ENCODE results near the gene WDR49. TPM values are rescaled to one million over a fixed set of nuclear protein-coding genes. Genes with fewer than 3 reads are reported as not detected.

The WDR49 gene
- total RNA-seq, 1 experiment from 2014 or later = 1.3 TPM

DNA sequence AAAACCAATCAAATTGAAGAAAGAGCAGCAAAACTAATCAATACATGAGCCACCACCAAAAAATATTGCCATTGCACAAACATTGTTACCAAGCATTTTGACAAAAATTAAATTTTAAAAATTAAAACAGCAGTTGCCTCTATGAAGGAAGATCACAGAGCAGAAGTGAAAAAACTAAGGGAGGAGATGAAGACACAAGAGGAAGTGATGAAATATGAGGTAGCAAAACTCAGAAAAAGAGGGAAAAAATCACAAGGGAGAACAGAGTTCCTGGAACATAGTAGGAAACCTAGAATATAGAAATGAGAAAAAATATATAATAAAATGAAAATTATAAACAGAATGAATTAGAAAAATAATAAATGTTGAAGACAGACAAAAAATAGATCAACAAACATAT, 172.6 kb downstream of the WDR49 start:
- Histone ChIP-seq H3K27me3 (ENCODE audit: insufficient read depth, low read length) (no peaks in the 10 kb centered on the region), H3K14ac (ENCODE audit: insufficient read depth, low read length) (no peak overlapping the region), H4K91ac (ENCODE audit: insufficient read length, low read depth, low read length) (no peak overlapping the region), H3K18ac (ENCODE audit: insufficient read length, low read depth, low read length) (no peak overlapping the region), H3K79me2 (ENCODE audit: insufficient read depth, low read length) (no peaks in the 10 kb centered on the region), H3K9ac (ENCODE audit: extremely low read depth, insufficient read length, low read length) (no peak overlapping the region), H4K20me1 (ENCODE audit: control insufficient read depth, insufficient read depth, insufficient read length) (no peaks in the 10 kb centered on the region), H3K23ac (ENCODE audit: insufficient read length, low read depth, low read length) (no peak overlapping the region), H2BK15ac (ENCODE audit: low read depth, low read length) (no peak overlapping the region), H3K56ac (ENCODE audit: insufficient read length, low read depth, low read length) (no peak overlapping the region), H3K4me2 (ENCODE audit: insufficient read depth, insufficient read length, low read length) (no peak overlapping the region), H3K4me1 (ENCODE audit: insufficient read depth, low read length) (no peaks in the 10 kb centered on the region), H2BK120ac (ENCODE audit: low read depth, low read length, poor library complexity, severe bottlenecking) (no peak overlapping the region), H2AFZ (ENCODE audit: low read length) (no peak overlapping the region), H2BK5ac (ENCODE audit: insufficient read length, low read length) (no peak overlapping the region), H3K23me2 (ENCODE audit: insufficient read length, low read depth, low read length, poor library complexity, severe bottlenecking) (no peaks in the 10 kb centered on the region), H3K79me1 (ENCODE audit: insufficient read depth, low read depth, low read length, poor library complexity, severe bottlenecking) (no peaks in the 10 kb centered on the region), H3K27ac (ENCODE audit: insufficient read length, low read depth, low read length) (no peak overlapping the region), H4K5ac (ENCODE audit: insufficient read length, low read depth, low read length) (no peak overlapping the region), H3K9me3 (ENCODE audit: control insufficient read depth, low read depth, low read length) (no peaks in the 10 kb centered on the region), H2AK5ac (ENCODE audit: insufficient read length, low read length) (no peak overlapping the region), H3T11ph (ENCODE audit: low read length) (no peak overlapping the region), H3K4ac (ENCODE audit: low read depth, low read length) (no peak overlapping the region), H2BK12ac (ENCODE audit: insufficient read length, low read depth, low read length) (no peak overlapping the region), H2BK20ac (ENCODE audit: low read depth, low read length, poor library complexity, severe bottlenecking) (no peak overlapping the region), H4K8ac (replicated peaks; ENCODE audit: insufficient read length, low read depth, low read length) (no peak overlapping the region)
- Mint-ChIP-seq H3K4me3 (no peak overlapping the region), H3K4me1 (no peaks in the 10 kb centered on the region), H3K27ac (no peak overlapping the region), H3K9me3 (no peaks in the 10 kb centered on the region), H3K27me3 (ENCODE audit: low read depth) (no peaks in the 10 kb centered on the region), H3K36me3 (ENCODE audit: insufficient read depth in 1 of 3, low read depth in 3 of 3) (no peaks in the 10 kb centered on the region)
- DNase-seq = no peak
- TF ChIP-seq, protein P1, sequence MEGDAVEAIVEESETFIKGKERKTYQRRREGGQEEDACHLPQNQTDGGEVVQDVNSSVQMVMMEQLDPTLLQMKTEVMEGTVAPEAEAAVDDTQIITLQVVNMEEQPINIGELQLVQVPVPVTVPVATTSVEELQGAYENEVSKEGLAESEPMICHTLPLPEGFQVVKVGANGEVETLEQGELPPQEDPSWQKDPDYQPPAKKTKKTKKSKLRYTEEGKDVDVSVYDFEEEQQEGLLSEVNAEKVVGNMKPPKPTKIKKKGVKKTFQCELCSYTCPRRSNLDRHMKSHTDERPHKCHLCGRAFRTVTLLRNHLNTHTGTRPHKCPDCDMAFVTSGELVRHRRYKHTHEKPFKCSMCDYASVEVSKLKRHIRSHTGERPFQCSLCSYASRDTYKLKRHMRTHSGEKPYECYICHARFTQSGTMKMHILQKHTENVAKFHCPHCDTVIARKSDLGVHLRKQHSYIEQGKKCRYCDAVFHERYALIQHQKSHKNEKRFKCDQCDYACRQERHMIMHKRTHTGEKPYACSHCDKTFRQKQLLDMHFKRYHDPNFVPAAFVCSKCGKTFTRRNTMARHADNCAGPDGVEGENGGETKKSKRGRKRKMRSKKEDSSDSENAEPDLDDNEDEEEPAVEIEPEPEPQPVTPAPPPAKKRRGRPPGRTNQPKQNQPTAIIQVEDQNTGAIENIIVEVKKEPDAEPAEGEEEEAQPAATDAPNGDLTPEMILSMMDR (conservative IDR thresholded peaks at IDR 0.05) = no peak

Data from H9 (cell line).